SIG-M5 treated with dmso at 0.1 percent for 504 hours (cell line): ENCODE results near the gene ZKSCAN4.

ENCODE experiments used
- DNase-seq: peaks from one replicate; lab custom pipeline; 2025; ENCODE audit not compliant: unreplicated experiment; lab: John Stamatoyannopoulos, UW

The ZKSCAN4 gene

GRCh38 chr6:28250747-28251146 is 1.3 kb downstream of the ZKSCAN4 start:
- DNase-seq: no peak

GRCh38 chr6:28248916-28249315 is 3.2 kb downstream of the ZKSCAN4 start:
- no peak for DNase-seq

GRCh38 chr6:28245206-28245941 is 6.7 kb downstream of the ZKSCAN4 start:
- DNase-seq: no peak

- no peak for DNase-seq
Measured at GRCh38 chr6:28243946-28244345, 8.1 kb downstream of the ZKSCAN4 start.

- no peak for DNase-seq
Measured at GRCh38 chr6:28240471-28240870, 11.6 kb downstream of the ZKSCAN4 start.

GRCh38 chr6:28239636-28240035 is 12.4 kb downstream of the ZKSCAN4 start:
- DNase-seq: no peak

GRCh38 chr6:28235912-28236452 is 16.1 kb downstream of the ZKSCAN4 start:
- peak; percentile 46 for DNase-seq

GRCh38 chr6:28232785-28233184 is 19.3 kb downstream of the ZKSCAN4 start:
- DNase-seq: no peak

- no peak for DNase-seq
Measured at GRCh38 chr6:28226460-28226859, 25.6 kb downstream of the ZKSCAN4 start.

GRCh38 chr6:28225056-28225834 is 26.8 kb downstream of the ZKSCAN4 start, which contains the start of gene ZSCAN9:
Gene ZSCAN9, plus strand, starts transcription at chr6:28225275. Its CDS starts 1,810 bp downstream, at chr6:28227085.
- peak; percentile 62 for DNase-seq

- DNase-seq: no peak
Measured at GRCh38 chr6:28224131-28225055, 27.7 kb downstream of the ZKSCAN4 start.

GRCh38 chr6:28220257-28221133 is 31.6 kb downstream of the ZKSCAN4 start:
- no peak for DNase-seq

- peak; percentile 31 for DNase-seq
Measured at GRCh38 chr6:28218312-28219248, 33.5 kb downstream of the ZKSCAN4 start.

GRCh38 chr6:28217890-28218289 is 34.2 kb downstream of the ZKSCAN4 start:
- no peak for DNase-seq

GRCh38 chr6:28215425-28215824 is 36.6 kb downstream of the ZKSCAN4 start:
- peak; percentile 66 for DNase-seq

GRCh38 chr6:28213213-28213523 is 38.9 kb downstream of the ZKSCAN4 start:
- DNase-seq: no peak

GRCh38 chr6:28212510-28213212 is 39.4 kb downstream of the ZKSCAN4 start:
- DNase-seq: peak; percentile 73

GRCh38 chr6:28211840-28212509 is 40.1 kb downstream of the ZKSCAN4 start:
- no peak for DNase-seq
